Measurements from ENCODE around the gene MED13L. TPM values are rescaled to one million over a fixed set of nuclear protein-coding genes. Genes with fewer than 3 reads are reported as not detected.

The MED13L gene
- polyA plus RNA-seq, 1 donor (not counting 4 experiments of a cell fraction or from before 2014, with no cell fraction given): 31.7 TPM

GRCh38 chr12:116262741-116263140 lies 14.8 kb downstream of the MED13L start:
- no peak overlapping the region for H3K27ac ChIP-seq (ENCODE audit: control insufficient read depth, insufficient read depth, low read length)
- no peaks in the 10 kb centered on the region for H3K27me3 ChIP-seq (ENCODE audit: control insufficient read depth, extremely low read depth, insufficient read depth, low read length)
- H4K20me1 ChIP-seq (ENCODE audit: control insufficient read depth, extremely low read depth, insufficient read depth, low read length): peaks cover 20% of the 10 kb centered on the region
- H3K4me2 ChIP-seq (ENCODE audit: control insufficient read depth, extremely low read depth, insufficient read depth, low read depth, low read length): no peak overlapping the region
- peaks cover 48% of the 10 kb centered on the region for H3K4me1 ChIP-seq (ENCODE audit: control insufficient read depth, extremely low read depth, insufficient read depth, low read length)
- FAIRE-seq: no peak
- no peaks in the 10 kb centered on the region for H3K9me3 ChIP-seq (ENCODE audit: control insufficient read depth, low read depth, low read length)
- no peak overlapping the region for H3K9ac ChIP-seq (ENCODE audit: control insufficient read depth, extremely low read depth, insufficient read depth, low read length)
- no peak for TF ChIP-seq EZH2 (IDR thresholded peaks at IDR 0.05; ENCODE audit: low read length)
- no peak for TF ChIP-seq CTCF (optimal IDR thresholded peaks at IDR 0.05 in 1 of 3, IDR thresholded peaks at IDR 0.05 in 1 of 3, conservative IDR thresholded peaks at IDR 0.05 in 1 of 3; ENCODE audit: extremely low read depth in 1 of 3, insufficient read depth in 2 of 3, low read length in 3 of 3)
- peaks cover 13% of the 10 kb centered on the region for H3K9me1 ChIP-seq (ENCODE audit: control insufficient read depth, extremely low read depth, insufficient read depth, low read length)
- DNase-seq (ENCODE audit: low read depth, low spot score): no peak
- H3K36me3 ChIP-seq (ENCODE audit: control insufficient read depth in 2 of 2, extremely low read depth in 1 of 2, insufficient read depth in 2 of 2, low read length in 2 of 2): no peaks in the 10 kb centered on the region
- no peak overlapping the region for H2AFZ ChIP-seq (ENCODE audit: control insufficient read depth, low read length)
- dilution Hi-C loops (cut with MboI; ENCODE audit: extremely low pct_ligation_motif_present, low sequenced_read_pairs): no loop called here
- no peak overlapping the region for H3K4me3 ChIP-seq (ENCODE audit: control insufficient read depth in 2 of 3, extremely low read depth in 1 of 3, insufficient read depth in 2 of 3, low read depth in 1 of 3, low read length in 3 of 3)
- peaks cover 97% of the 10 kb centered on the region for H3K79me2 ChIP-seq (ENCODE audit: control insufficient read depth, insufficient read depth, low read length)

GRCh38 chr12:116261525-116262100 lies 15.9 kb downstream of the MED13L start:
- H3K4me3 ChIP-seq (ENCODE audit: control insufficient read depth in 2 of 3, extremely low read depth in 1 of 3, insufficient read depth in 2 of 3, low read depth in 1 of 3, low read length in 3 of 3): no peak overlapping the region
- no peaks in the 10 kb centered on the region for H3K27me3 ChIP-seq (ENCODE audit: control insufficient read depth, extremely low read depth, insufficient read depth, low read length)
- no peak for DNase-seq (ENCODE audit: low read depth, low spot score)
- dilution Hi-C loops (cut with MboI; ENCODE audit: extremely low pct_ligation_motif_present, low sequenced_read_pairs): no loop called here
- peak overlapping the region; percentile 9 for H3K27ac ChIP-seq (ENCODE audit: control insufficient read depth, insufficient read depth, low read length)
- FAIRE-seq: no peak
- TF ChIP-seq CTCF (optimal IDR thresholded peaks at IDR 0.05 in 1 of 3, IDR thresholded peaks at IDR 0.05 in 1 of 3, conservative IDR thresholded peaks at IDR 0.05 in 1 of 3; ENCODE audit: extremely low read depth in 1 of 3, insufficient read depth in 2 of 3, low read length in 3 of 3) (no peak), EZH2 (IDR thresholded peaks at IDR 0.05; ENCODE audit: low read length) (no peak)
- peaks cover 97% of the 10 kb centered on the region for H3K79me2 ChIP-seq (ENCODE audit: control insufficient read depth, insufficient read depth, low read length)
- H3K9ac ChIP-seq (ENCODE audit: control insufficient read depth, extremely low read depth, insufficient read depth, low read length): no peak overlapping the region
- H3K36me3 ChIP-seq (ENCODE audit: control insufficient read depth in 2 of 2, extremely low read depth in 1 of 2, insufficient read depth in 2 of 2, low read length in 2 of 2): no peaks in the 10 kb centered on the region
- H2AFZ ChIP-seq (ENCODE audit: control insufficient read depth, low read length): no peak overlapping the region
- H3K4me1 ChIP-seq (ENCODE audit: control insufficient read depth, extremely low read depth, insufficient read depth, low read length): peaks cover 42% of the 10 kb centered on the region
- peak overlapping the region; percentile 54 for H3K4me2 ChIP-seq (ENCODE audit: control insufficient read depth, extremely low read depth, insufficient read depth, low read depth, low read length)
- H3K9me3 ChIP-seq (ENCODE audit: control insufficient read depth, low read depth, low read length): no peaks in the 10 kb centered on the region
- H4K20me1 ChIP-seq (ENCODE audit: control insufficient read depth, extremely low read depth, insufficient read depth, low read length): peaks cover 16% of the 10 kb centered on the region
- peaks cover 15% of the 10 kb centered on the region for H3K9me1 ChIP-seq (ENCODE audit: control insufficient read depth, extremely low read depth, insufficient read depth, low read length)

Measured in keratinocyte (primary cell).